ENCODE measurements around the gene SUSD3. TPM values are rescaled to one million over a fixed set of nuclear protein-coding genes. Genes with fewer than 3 reads are reported as not detected.

Gene SUSD3
- total RNA-seq, 1 donor from 2014 or later, result 36.4 TPM

- Mint-ChIP-seq H3K27me3 (ENCODE audit: low read depth) (no peaks in the 10 kb centered on the region), H3K4me3 (ENCODE audit: low read depth) (peak overlapping the region; percentile 90), H3K36me3 (ENCODE audit: low read depth) (peaks cover 30% of the 10 kb centered on the region), H3K4me1 (ENCODE audit: low read depth) (peaks cover 55% of the 10 kb centered on the region), H3K27ac (peak overlapping the region; percentile 96), H3K9me3 (no peaks in the 10 kb centered on the region)
- no peak for DNase-seq (ENCODE audit: low spot score)
- intact Hi-C loops (cut with micrococcal nuclease), result loop anchor here (5.0 kb wide), 4 partner anchors 71 to 391 kb away; partner anchors contain the start of genes FAM120A, FAM120AOS and NINJ1
These were observed 2.8 kb downstream of the SUSD3 start for GRCh38 chr9:93061260-93061751.

GRCh38 chr9:93061791-93062763 lies 3.6 kb downstream of the SUSD3 start:
- Mint-ChIP-seq H3K27ac (peak overlapping the region; percentile 96), H3K4me1 (ENCODE audit: low read depth) (peaks cover 55% of the 10 kb centered on the region), H3K4me3 (ENCODE audit: low read depth) (peak overlapping the region; percentile 90), H3K27me3 (ENCODE audit: low read depth) (no peaks in the 10 kb centered on the region), H3K9me3 (no peaks in the 10 kb centered on the region), H3K36me3 (ENCODE audit: low read depth) (peaks cover 35% of the 10 kb centered on the region)
- intact Hi-C loops (cut with micrococcal nuclease), result loop anchor here (5.0 kb wide), 4 partner anchors 70 to 390 kb away; partner anchors contain the start of genes FAM120A, FAM120AOS and NINJ1
- DNase-seq (ENCODE audit: low spot score), result no peak

- intact Hi-C loops (cut with micrococcal nuclease), result loop anchor here (1.0 to 5.0 kb wide), 7 partner anchors 27 to 388 kb away; partner anchors contain the start of genes CARD19, FAM120A, FAM120AOS and NINJ1
- H3K27me3 Mint-ChIP-seq (ENCODE audit: low read depth), result no peaks in the 10 kb centered on the region
- H3K4me1 Mint-ChIP-seq (ENCODE audit: low read depth), result peaks cover 64% of the 10 kb centered on the region
- peak; percentile 90 for DNase-seq (ENCODE audit: low spot score)
- H3K36me3 Mint-ChIP-seq (ENCODE audit: low read depth), result peaks cover 57% of the 10 kb centered on the region
- H3K4me3 Mint-ChIP-seq (ENCODE audit: low read depth), result peak overlapping the region; percentile 76
- H3K27ac Mint-ChIP-seq, result peak overlapping the region; percentile 94
- H3K9me3 Mint-ChIP-seq, result no peaks in the 10 kb centered on the region
These were observed 6.1 kb downstream of the SUSD3 start for GRCh38 chr9:93064392-93065134.

- peak overlapping the region; percentile 94 for H3K27ac Mint-ChIP-seq
- H3K4me3 Mint-ChIP-seq (ENCODE audit: low read depth), result peak overlapping the region; percentile 76
- peaks cover 61% of the 10 kb centered on the region for H3K4me1 Mint-ChIP-seq (ENCODE audit: low read depth)
- no peaks in the 10 kb centered on the region for H3K9me3 Mint-ChIP-seq
- intact Hi-C loops (cut with micrococcal nuclease), result no loop called here
- no peak for DNase-seq (ENCODE audit: low spot score)
- H3K27me3 Mint-ChIP-seq (ENCODE audit: low read depth), result no peaks in the 10 kb centered on the region
- peaks cover 57% of the 10 kb centered on the region for H3K36me3 Mint-ChIP-seq (ENCODE audit: low read depth)
These were observed 6.7 kb downstream of the SUSD3 start for GRCh38 chr9:93065135-93065720.

- no peaks in the 10 kb centered on the region for H3K9me3 Mint-ChIP-seq
- H3K36me3 Mint-ChIP-seq (ENCODE audit: low read depth), result peaks cover 60% of the 10 kb centered on the region
- no peak overlapping the region for H3K4me3 Mint-ChIP-seq (ENCODE audit: low read depth)
- H3K27ac Mint-ChIP-seq, result no peak overlapping the region
- intact Hi-C loops (cut with micrococcal nuclease), result no loop called here
- DNase-seq (ENCODE audit: low spot score), result no peak
- H3K4me1 Mint-ChIP-seq (ENCODE audit: low read depth), result peaks cover 47% of the 10 kb centered on the region
- no peaks in the 10 kb centered on the region for H3K27me3 Mint-ChIP-seq (ENCODE audit: low read depth)
These were observed 8.6 kb downstream of the SUSD3 start for GRCh38 chr9:93066978-93067603.

- no peak overlapping the region for H3K27ac Mint-ChIP-seq
- intact Hi-C loops (cut with micrococcal nuclease), result no loop called here
- H3K9me3 Mint-ChIP-seq, result no peaks in the 10 kb centered on the region
- H3K4me3 Mint-ChIP-seq (ENCODE audit: low read depth), result no peak overlapping the region
- no peaks in the 10 kb centered on the region for H3K27me3 Mint-ChIP-seq (ENCODE audit: low read depth)
- H3K4me1 Mint-ChIP-seq (ENCODE audit: low read depth), result peaks cover 38% of the 10 kb centered on the region
- H3K36me3 Mint-ChIP-seq (ENCODE audit: low read depth), result peaks cover 60% of the 10 kb centered on the region
- no peak for DNase-seq (ENCODE audit: low spot score)
These were observed 10.5 kb downstream of the SUSD3 start for GRCh38 chr9:93068956-93069355.

GRCh38 chr9:93071464-93071863 lies 13.0 kb downstream of the SUSD3 start:
- H3K4me1 Mint-ChIP-seq (ENCODE audit: low read depth), result peaks cover 23% of the 10 kb centered on the region
- H3K36me3 Mint-ChIP-seq (ENCODE audit: low read depth), result peaks cover 36% of the 10 kb centered on the region
- H3K4me3 Mint-ChIP-seq (ENCODE audit: low read depth), result no peak overlapping the region
- H3K27me3 Mint-ChIP-seq (ENCODE audit: low read depth), result no peaks in the 10 kb centered on the region
- intact Hi-C loops (cut with micrococcal nuclease), result no loop called here
- DNase-seq (ENCODE audit: low spot score), result no peak
- no peak overlapping the region for H3K27ac Mint-ChIP-seq
- H3K9me3 Mint-ChIP-seq, result no peaks in the 10 kb centered on the region

GRCh38 chr9:93072383-93072795 lies 13.9 kb downstream of the SUSD3 start:
- peaks cover 32% of the 10 kb centered on the region for H3K36me3 Mint-ChIP-seq (ENCODE audit: low read depth)
- intact Hi-C loops (cut with micrococcal nuclease), result no loop called here
- no peaks in the 10 kb centered on the region for H3K9me3 Mint-ChIP-seq
- H3K4me1 Mint-ChIP-seq (ENCODE audit: low read depth), result peaks cover 19% of the 10 kb centered on the region
- no peaks in the 10 kb centered on the region for H3K27me3 Mint-ChIP-seq (ENCODE audit: low read depth)
- no peak for DNase-seq (ENCODE audit: low spot score)
- H3K27ac Mint-ChIP-seq, result no peak overlapping the region
- H3K4me3 Mint-ChIP-seq (ENCODE audit: low read depth), result no peak overlapping the region

- no peak overlapping the region for H3K27ac Mint-ChIP-seq
- H3K4me1 Mint-ChIP-seq (ENCODE audit: low read depth), result peaks cover 10% of the 10 kb centered on the region
- H3K27me3 Mint-ChIP-seq (ENCODE audit: low read depth), result no peaks in the 10 kb centered on the region
- DNase-seq (ENCODE audit: low spot score), result no peak
- intact Hi-C loops (cut with micrococcal nuclease), result no loop called here
- H3K36me3 Mint-ChIP-seq (ENCODE audit: low read depth), result peaks cover 27% of the 10 kb centered on the region
- H3K4me3 Mint-ChIP-seq (ENCODE audit: low read depth), result no peak overlapping the region
- no peaks in the 10 kb centered on the region for H3K9me3 Mint-ChIP-seq
These were observed 17.7 kb downstream of the SUSD3 start for GRCh38 chr9:93076101-93076791.

GRCh38 chr9:93076792-93077128 lies 18.3 kb downstream of the SUSD3 start:
- Mint-ChIP-seq H3K4me1 (ENCODE audit: low read depth) (peaks cover 9% of the 10 kb centered on the region), H3K36me3 (ENCODE audit: low read depth) (peaks cover 28% of the 10 kb centered on the region), H3K9me3 (no peaks in the 10 kb centered on the region), H3K4me3 (ENCODE audit: low read depth) (no peak overlapping the region), H3K27ac (no peak overlapping the region), H3K27me3 (ENCODE audit: low read depth) (no peaks in the 10 kb centered on the region)
- no peak for DNase-seq (ENCODE audit: low spot score)
- intact Hi-C loops (cut with micrococcal nuclease), result no loop called here

- H3K9me3 Mint-ChIP-seq, result no peaks in the 10 kb centered on the region
- H3K27ac Mint-ChIP-seq, result peak overlapping the region; percentile 2
- peaks cover 32% of the 10 kb centered on the region for H3K36me3 Mint-ChIP-seq (ENCODE audit: low read depth)
- no peaks in the 10 kb centered on the region for H3K27me3 Mint-ChIP-seq (ENCODE audit: low read depth)
- DNase-seq (ENCODE audit: low spot score), result no peak
- intact Hi-C loops (cut with micrococcal nuclease), result no loop called here
- no peak overlapping the region for H3K4me3 Mint-ChIP-seq (ENCODE audit: low read depth)
- peaks cover 10% of the 10 kb centered on the region for H3K4me1 Mint-ChIP-seq (ENCODE audit: low read depth)
These were observed 18.9 kb downstream of the SUSD3 start for GRCh38 chr9:93077367-93077766.

GRCh38 chr9:93077811-93078210 lies 19.3 kb downstream of the SUSD3 start:
- Mint-ChIP-seq H3K4me3 (ENCODE audit: low read depth) (no peak overlapping the region), H3K4me1 (ENCODE audit: low read depth) (peaks cover 13% of the 10 kb centered on the region), H3K9me3 (no peaks in the 10 kb centered on the region), H3K27ac (no peak overlapping the region), H3K27me3 (ENCODE audit: low read depth) (no peaks in the 10 kb centered on the region), H3K36me3 (ENCODE audit: low read depth) (peaks cover 35% of the 10 kb centered on the region)
- no peak for DNase-seq (ENCODE audit: low spot score)
- intact Hi-C loops (cut with micrococcal nuclease), result no loop called here
